ENCODE data around the gene AKAP17A. TPM values are rescaled to one million over a fixed set of nuclear protein-coding genes. Genes with fewer than 3 reads are reported as not detected.

AKAP17A gene
- total RNA-seq, 4 donors from 2014 or later = 56.7 to 82.6 (median 63.1) TPM

DNA sequence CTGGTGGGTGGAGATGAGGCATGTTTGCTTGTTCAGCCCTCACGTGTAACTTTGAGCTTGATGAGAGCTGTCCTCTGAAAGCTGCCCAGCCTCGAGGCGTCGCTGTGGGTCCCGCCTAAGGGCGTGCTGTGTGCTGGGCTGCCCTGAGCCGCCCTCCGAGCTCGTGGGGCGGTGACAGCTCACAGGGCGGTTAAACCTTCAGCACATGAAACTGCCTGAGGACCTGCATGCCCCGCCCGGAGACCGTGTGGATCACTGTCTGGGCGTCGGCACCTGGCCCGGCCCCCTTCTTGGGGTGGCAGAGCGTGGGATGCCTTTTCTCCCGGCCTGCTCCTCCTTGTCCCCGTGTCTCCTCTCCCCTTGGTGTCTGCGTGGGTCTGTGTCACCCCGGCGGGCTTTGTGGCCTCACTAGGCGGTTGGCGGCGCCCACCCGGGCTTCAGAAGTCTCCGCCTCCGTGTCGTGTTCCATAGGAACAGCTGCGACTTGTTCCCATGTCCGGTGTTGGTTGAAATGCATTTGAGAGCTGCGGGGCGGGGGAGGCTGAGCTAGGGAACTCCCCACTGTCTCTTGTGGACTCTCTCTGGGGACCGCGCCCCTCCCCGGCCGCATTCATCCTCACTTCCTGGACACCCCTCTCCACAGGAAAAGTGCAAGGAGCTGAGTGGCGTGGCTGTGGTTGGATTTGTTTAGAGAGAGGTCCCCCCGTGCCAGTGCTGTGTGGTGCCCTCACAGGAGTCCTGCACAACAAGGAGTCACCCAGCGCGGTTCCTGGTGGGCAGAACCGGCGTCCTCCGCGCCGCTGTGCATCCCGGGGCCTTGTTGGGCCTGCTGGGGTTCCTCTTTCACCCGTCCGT, 6.8 kb downstream of the AKAP17A start:
- 94 to 95% methylated on average over 30 to 41 of the region's 50 CpGs for WGBS, 2 donors

DNA sequence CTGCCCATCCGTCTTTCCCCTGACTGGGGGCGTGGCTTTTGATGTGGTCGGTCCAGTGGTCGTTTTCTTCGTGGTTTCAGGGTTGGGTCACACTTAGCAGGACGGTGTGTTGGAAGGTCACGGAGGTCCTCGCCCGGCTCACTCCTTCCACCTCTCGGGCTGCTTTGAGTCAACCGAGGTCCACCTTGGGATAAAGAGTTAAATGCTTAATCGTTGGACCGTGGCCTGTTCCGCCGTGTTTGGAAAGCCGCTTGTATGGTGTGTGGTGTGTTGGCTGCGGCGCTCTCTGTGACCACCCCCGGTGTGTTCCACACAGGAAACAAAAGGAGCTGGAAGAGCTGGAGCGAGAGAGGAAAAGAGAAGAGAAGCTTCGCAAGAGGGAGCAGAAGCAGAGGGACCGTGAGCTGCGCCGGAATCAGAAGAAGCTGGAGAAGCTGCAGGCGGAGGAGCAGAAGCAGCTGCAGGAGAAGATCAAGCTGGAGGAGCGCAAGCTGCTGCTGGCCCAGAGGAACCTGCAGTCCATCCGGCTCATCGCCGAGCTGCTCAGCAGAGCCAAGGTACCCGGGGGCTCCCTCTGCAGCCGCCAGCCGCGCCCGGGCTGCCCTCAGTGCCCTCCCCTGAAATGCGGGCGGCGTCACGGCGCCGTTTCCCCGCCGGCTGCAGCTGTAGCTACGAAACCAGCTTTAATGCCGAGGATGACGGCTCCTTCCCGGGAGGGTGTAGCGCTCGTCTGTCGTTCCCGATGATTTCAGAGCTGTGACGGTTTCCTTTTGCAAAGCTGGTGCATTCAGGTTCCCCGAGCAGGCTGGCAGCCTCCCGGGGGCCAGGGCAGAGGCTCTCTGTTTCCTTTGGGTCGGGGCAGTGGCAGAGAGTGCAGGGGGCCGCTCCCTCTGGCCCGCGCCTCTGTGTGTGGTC, 7.7 kb downstream of the AKAP17A start:
- Histone ChIP-seq H3K27me3 (no peaks in the 10 kb centered on the region), H3K27ac (no peak overlapping the region), H3K4me1 (no peaks in the 10 kb centered on the region), H3K4me3 (replicated peaks in 1 of 3) (no peak overlapping the region), H3K36me3 (peaks cover 82 to 83% of the 10 kb centered on the region in 2 donors), H3K9me3 (no peaks in the 10 kb centered on the region)
- 86 to 91% methylated on average over 51 to 52 of the region's 57 CpGs for WGBS, 2 donors
- no peak for TF ChIP-seq POLR2A (IDR thresholded peaks at IDR 0.05)
- TF ChIP-seq, protein P1, sequence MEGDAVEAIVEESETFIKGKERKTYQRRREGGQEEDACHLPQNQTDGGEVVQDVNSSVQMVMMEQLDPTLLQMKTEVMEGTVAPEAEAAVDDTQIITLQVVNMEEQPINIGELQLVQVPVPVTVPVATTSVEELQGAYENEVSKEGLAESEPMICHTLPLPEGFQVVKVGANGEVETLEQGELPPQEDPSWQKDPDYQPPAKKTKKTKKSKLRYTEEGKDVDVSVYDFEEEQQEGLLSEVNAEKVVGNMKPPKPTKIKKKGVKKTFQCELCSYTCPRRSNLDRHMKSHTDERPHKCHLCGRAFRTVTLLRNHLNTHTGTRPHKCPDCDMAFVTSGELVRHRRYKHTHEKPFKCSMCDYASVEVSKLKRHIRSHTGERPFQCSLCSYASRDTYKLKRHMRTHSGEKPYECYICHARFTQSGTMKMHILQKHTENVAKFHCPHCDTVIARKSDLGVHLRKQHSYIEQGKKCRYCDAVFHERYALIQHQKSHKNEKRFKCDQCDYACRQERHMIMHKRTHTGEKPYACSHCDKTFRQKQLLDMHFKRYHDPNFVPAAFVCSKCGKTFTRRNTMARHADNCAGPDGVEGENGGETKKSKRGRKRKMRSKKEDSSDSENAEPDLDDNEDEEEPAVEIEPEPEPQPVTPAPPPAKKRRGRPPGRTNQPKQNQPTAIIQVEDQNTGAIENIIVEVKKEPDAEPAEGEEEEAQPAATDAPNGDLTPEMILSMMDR (IDR thresholded peaks at IDR 0.05) = no peak
- DNase-seq = no peak
- intact Hi-C loops (cut with DNase I) = loop anchor here (10.0 kb wide), 1 partner anchor 204 kb away; the partner anchor contains the start of gene SLC25A6

More for the DNA sequence above, 6.8 kb downstream of the AKAP17A start:
- TF ChIP-seq, protein P1 (IDR thresholded peaks at IDR 0.05) = no peak
- TF ChIP-seq POLR2A (IDR thresholded peaks at IDR 0.05) = no peak
- H3K4me1 ChIP-seq = peaks cover 0 to 4% of the 10 kb centered on the region in 2 donors
- H3K27me3 ChIP-seq = no peaks in the 10 kb centered on the region
- H3K9me3 ChIP-seq = no peaks in the 10 kb centered on the region
- no peak for DNase-seq
- intact Hi-C loops (cut with DNase I) = loop anchor here (10.0 kb wide), 1 partner anchor 203 kb away; the partner anchor contains the start of gene SLC25A6
- no peak overlapping the region for H3K4me3 ChIP-seq (replicated peaks in 1 of 3)
- H3K36me3 ChIP-seq = peaks cover 89% of the 10 kb centered on the region in 2 donors
- no peak overlapping the region for H3K27ac ChIP-seq

DNA sequence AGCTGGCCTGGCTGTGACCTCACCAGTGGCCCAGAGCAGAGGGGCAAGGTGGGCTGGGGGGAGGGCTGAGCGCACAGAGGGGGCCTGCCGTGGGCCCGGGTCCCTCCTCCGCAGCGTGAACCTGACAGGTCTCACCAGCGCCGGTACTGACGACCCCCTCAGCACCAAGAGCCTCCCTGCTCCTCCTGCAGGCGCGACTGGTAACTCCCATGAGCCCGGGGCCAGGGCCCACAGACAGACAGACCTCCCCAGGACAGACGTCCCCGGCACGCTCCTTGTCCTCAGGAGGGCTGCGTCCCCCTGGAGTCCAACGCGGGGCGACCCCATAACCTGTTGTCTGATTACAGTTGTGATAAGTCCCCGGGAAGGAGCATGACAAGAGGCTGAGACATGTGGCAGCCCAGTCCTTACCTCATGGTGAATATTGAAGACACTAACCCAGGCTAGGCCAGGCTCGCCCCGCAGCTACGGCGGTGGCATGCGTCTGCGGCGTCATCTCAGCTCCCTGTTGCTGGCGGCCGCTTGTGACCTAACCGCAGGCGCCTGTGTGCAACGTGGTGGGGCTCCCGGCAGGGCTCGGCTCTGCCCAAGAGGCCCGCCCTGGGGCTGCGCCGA, 8.5 kb downstream of the AKAP17A start:
- H3K27me3 ChIP-seq = no peaks in the 10 kb centered on the region
- no peaks in the 10 kb centered on the region for H3K4me1 ChIP-seq
- no peak overlapping the region for H3K27ac ChIP-seq
- TF ChIP-seq, protein P1 (IDR thresholded peaks at IDR 0.05) = no peak
- no peak for TF ChIP-seq POLR2A (IDR thresholded peaks at IDR 0.05)
- intact Hi-C loops (cut with DNase I) = loop anchor here (10.0 kb wide), 1 partner anchor 205 kb away; the partner anchor contains the start of gene SLC25A6
- H3K4me3 ChIP-seq (replicated peaks in 1 of 3) = no peak overlapping the region
- no peaks in the 10 kb centered on the region for H3K9me3 ChIP-seq
- H3K36me3 ChIP-seq = peaks cover 75 to 76% of the 10 kb centered on the region in 2 donors
- 95 to 100% methylated on average over 3 to 20 of the region's 36 CpGs for WGBS, 2 donors
- DNase-seq = no peak

DNA sequence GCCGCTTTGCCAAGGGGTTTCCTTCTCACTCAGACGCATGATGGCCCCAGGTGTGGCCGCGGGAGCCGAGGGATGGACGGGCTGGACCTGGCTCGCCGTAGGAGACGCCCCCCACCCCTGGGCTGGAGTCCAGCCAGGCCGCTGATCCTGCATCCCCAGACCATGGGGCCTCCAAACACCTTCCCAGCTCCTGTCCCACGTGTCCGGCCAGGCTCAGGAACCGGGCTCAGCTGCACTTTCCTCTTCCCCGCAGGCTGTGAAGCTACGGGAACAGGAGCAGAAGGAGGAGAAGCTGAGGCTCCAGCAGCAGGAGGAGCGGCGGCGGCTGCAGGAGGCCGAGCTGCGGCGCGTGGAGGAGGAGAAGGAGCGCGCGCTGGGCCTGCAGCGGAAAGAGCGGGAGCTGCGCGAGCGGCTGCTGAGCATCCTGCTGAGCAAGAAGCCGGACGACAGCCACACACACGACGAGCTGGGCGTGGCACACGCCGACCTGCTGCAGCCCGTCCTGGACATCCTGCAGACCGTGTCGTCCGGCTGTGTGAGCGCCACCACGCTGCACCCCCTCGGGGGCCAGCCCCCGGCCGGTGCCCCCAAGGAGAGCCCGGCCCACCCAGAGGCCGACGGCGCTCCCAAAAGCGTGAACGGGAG, 9.1 kb downstream of the AKAP17A start:
- intact Hi-C loops (cut with DNase I) = no loop called here
- WGBS, 2 donors = 97 to 99% methylated on average over 47 to 48 of the region's 52 CpGs

More for the DNA sequence above, 9.1 kb downstream of the AKAP17A start:
- Histone ChIP-seq H3K4me3 (replicated peaks in 1 of 3) (no peak overlapping the region), H3K36me3 (peaks cover 69% of the 10 kb centered on the region in 2 donors), H3K9me3 (no peaks in the 10 kb centered on the region), H3K4me1 (no peaks in the 10 kb centered on the region), H3K27me3 (no peaks in the 10 kb centered on the region), H3K27ac (no peak overlapping the region)
- DNase-seq = no peak
- TF ChIP-seq, protein P1 (IDR thresholded peaks at IDR 0.05) = no peak
- no peak for TF ChIP-seq POLR2A (IDR thresholded peaks at IDR 0.05)

Data from thyroid gland (tissue), 4 donors.